Endothelial cell of umbilical vein (primary cell): Measurements from ENCODE around the gene KATNB1. TPM values are rescaled to one million over a fixed set of nuclear protein-coding genes. Genes with fewer than 3 reads are reported as not detected.

Source experiments
- BruUV-seq: library from RNA; stranded (reverse); fragments of 400-500 nt; replicated peaks from 2 replicates; lab custom pipeline; 2021; lab: Mats Ljungman, UMichigan
- CTCF ChIA-PET: fragments of 300-600, 350-600 bp; sonication (Branson Sonifier 250); formaldehyde crosslinking; loops from one replicate; lab custom pipeline; 2021; ENCODE audit warnings: antibody characterized with exemption, inconsistent platforms; lab: Charles Lee
- POLR2A ChIA-PET: fragments of 300-600, 350-600 bp; sonication (Branson Sonifier 250); formaldehyde crosslinking; loops from one replicate; lab custom pipeline; 2021; ENCODE audit warnings: antibody characterized with exemption, inconsistent platforms; lab: Charles Lee
- DNase-seq: peaks from one replicate; pipeline ENCODE4 v3.0.0-alpha.2; 2011; ENCODE audit warnings: low read depth, low spot score
- FAIRE-seq: peaks from 2 replicates; lab custom pipeline; 2011; peaks lifted over from hg19 to GRCh38; lab: Jason Lieb, UNC
- H2AFZ ChIP-seq: 2 replicates; pipeline ENCODE4 v1.6.0; 2012; ENCODE audit warnings: low read depth, low read length, control low read depth, inconsistent platforms
- H3K27ac ChIP-seq: 2 replicates; pipeline ENCODE4 v1.5.1; 2011; ENCODE audit warnings: low read depth, mild to moderate bottlenecking, control low read depth, low read length, moderate library complexity; ENCODE audit not compliant: insufficient read depth
- H3K27me3 ChIP-seq, 2 experiments: 2 replicates each; pipeline versions ENCODE4 v1.6.0 to v1.6.1; 2011; ENCODE audit warnings: low read length in 2 of 2, mixed read lengths in 1 of 2; ENCODE audit not compliant: control insufficient read depth in 2 of 2, insufficient read depth in 2 of 2
- H3K36me3 ChIP-seq, 2 experiments: 2 replicates in 1 of 2; 3 replicates in 1 of 2; pipeline ENCODE4 v1.5.1; 2011; ENCODE audit warnings: low read length in 2 of 2, mild to moderate bottlenecking in 1 of 2, moderate library complexity in 1 of 2; ENCODE audit not compliant: control insufficient read depth in 2 of 2, insufficient read depth in 2 of 2; ENCODE audit errors: extremely low read depth in 1 of 2
- H3K4me1 ChIP-seq: 3 replicates; pipeline ENCODE4 v1.5.1; 2011; ENCODE audit warnings: mild to moderate bottlenecking, low read length; ENCODE audit not compliant: control insufficient read depth, insufficient read depth; ENCODE audit errors: extremely low read depth
- H3K4me2 ChIP-seq: 2 replicates; pipeline ENCODE4 v1.6.1; 2011; ENCODE audit warnings: low read length, control low read depth, mixed read lengths; ENCODE audit not compliant: insufficient read depth
- H3K4me3 ChIP-seq, 3 experiments: fragments of 200-600 bp in 1 of 3; sonication (generic), shearing (Covaris generic) in 1 of 3; replicated peaks in 1 of 3; 2 replicates each; pipeline ENCODE4 v1.5.1; 2011 to 2016; ENCODE audit warnings: control low read depth in 3 of 3, low read length in 3 of 3, mild to moderate bottlenecking in 2 of 3, inconsistent platforms in 1 of 3, low read depth in 1 of 3, moderate library complexity in 1 of 3; ENCODE audit not compliant: insufficient read depth in 1 of 3
- H3K79me2 ChIP-seq: 2 replicates; pipeline ENCODE4 v1.6.0; 2012; ENCODE audit warnings: low read length, inconsistent platforms; ENCODE audit not compliant: control insufficient read depth, insufficient read depth
- H3K9ac ChIP-seq: replicated peaks from 2 replicates; pipeline ENCODE3; 2011; ENCODE audit warnings: low read length, control low read depth; ENCODE audit not compliant: insufficient read depth; ENCODE audit errors: extremely low read depth
- H3K9me1 ChIP-seq: replicated peaks from 3 replicates; pipeline ENCODE4 v1.6.0; 2011; ENCODE audit warnings: mild to moderate bottlenecking, low read length; ENCODE audit not compliant: control insufficient read depth, insufficient read depth; ENCODE audit errors: extremely low read depth
- H3K9me3 ChIP-seq: replicated peaks from 2 replicates; pipeline ENCODE4 v1.5.1; 2012; ENCODE audit warnings: low read length, inconsistent platforms; ENCODE audit not compliant: control insufficient read depth, insufficient read depth
- H4K20me1 ChIP-seq: replicated peaks from 2 replicates; pipeline ENCODE3; 2011; ENCODE audit warnings: mild to moderate bottlenecking, low read length; ENCODE audit not compliant: control insufficient read depth, insufficient read depth; ENCODE audit errors: extremely low read depth
- CTCF ChIP-seq, 2 donors: IDR thresholded peaks; 1 replicate in 1 of 2; 2 replicates in 1 of 2; pipeline ENCODE4 v1.5.1; 2011; ENCODE audit warnings: low read length in 2 of 2, mild to moderate bottlenecking in 2 of 2, moderate library complexity in 2 of 2, control low read depth in 1 of 2, inconsistent platforms in 1 of 2, low read depth in 1 of 2; ENCODE audit not compliant: insufficient read depth in 1 of 2; ENCODE audit errors: extremely low read depth in 1 of 2
- EZH2 ChIP-seq: IDR thresholded peaks from 2 replicates; pipeline ENCODE4 v1.6.1; 2012; ENCODE audit warnings: borderline replicate concordance, low read depth, mild to moderate bottlenecking, moderate library complexity, low read length, inconsistent platforms; ENCODE audit not compliant: severe bottlenecking
- FOS ChIP-seq: IDR thresholded peaks from 2 replicates; pipeline ENCODE4 v1.6.1; 2011; ENCODE audit warnings: mild to moderate bottlenecking, low read length, moderate library complexity, borderline replicate concordance; ENCODE audit not compliant: insufficient read depth
- GATA2 ChIP-seq: IDR thresholded peaks from 2 replicates; pipeline ENCODE4 v1.7.0; 2011; ENCODE audit warnings: low read depth, mild to moderate bottlenecking, moderate library complexity, mixed read lengths, low read length; ENCODE audit not compliant: insufficient read length, insufficient read depth
- JUN ChIP-seq: IDR thresholded peaks from 2 replicates; pipeline ENCODE4 v1.6.1; 2011; ENCODE audit warnings: borderline replicate concordance, low read depth; ENCODE audit not compliant: insufficient read length, insufficient read depth
- MAX ChIP-seq: IDR thresholded peaks from 2 replicates; pipeline ENCODE4 v1.6.1; 2011; ENCODE audit not compliant: insufficient read depth, insufficient read length
- MYC ChIP-seq: IDR thresholded peaks from one replicate; pipeline ENCODE4 v1.6.1; 2011; ENCODE audit warnings: mild to moderate bottlenecking, low read depth, low read length
- POLR2A ChIP-seq: IDR thresholded peaks from 2 replicates; pipeline ENCODE4 v1.6.1; 2012; ENCODE audit warnings: low read depth, mild to moderate bottlenecking, control low read depth, low read length
- POLR2AphosphoS5 ChIP-seq: IDR thresholded peaks from 2 replicates; pipeline ENCODE4 v1.6.1; 2012; ENCODE audit warnings: low read depth, mild to moderate bottlenecking, control low read depth, low read length, moderate library complexity; ENCODE audit not compliant: insufficient read depth
- dilution Hi-C: fragments of 300-500 bp; cut with MboI; formaldehyde crosslinking; loops from one replicate; pipeline ENCODE4 v1.15.0; 2019; ENCODE audit warnings: low sequenced_read_pairs; ENCODE audit not compliant: extremely low pct_ligation_motif_present
- intact Hi-C: fragments of 100-400 bp; cut with micrococcal nuclease; formaldehyde crosslinking; loops from one replicate; pipeline ENCODE4 v1.10.0; 2022
- polyA plus RNA-seq, 4 experiments: library from polyadenylated mRNA; depleted of rRNA in 3 of 4; stranded (reverse) in 3 of 4; unstranded in 1 of 4; fragments of >200 nt; gene quantifications; 2 replicates each; pipeline versions ENCODE4 v1.2.1 to v1.2.3, GENCODE V29; 2011 to 2012; ENCODE audit warnings: missing spikeins in 1 of 4
- total RNA-seq: library from RNA; stranded (reverse); gene quantifications from 2 replicates; pipeline ENCODE4 v1.2.3, GENCODE V29; 2021

Gene KATNB1
- total and polyA plus RNA-seq, 2 donors (not counting 3 experiments of a cell fraction or from before 2014, with no cell fraction given) = 25.9 to 35.9 TPM

DNA sequence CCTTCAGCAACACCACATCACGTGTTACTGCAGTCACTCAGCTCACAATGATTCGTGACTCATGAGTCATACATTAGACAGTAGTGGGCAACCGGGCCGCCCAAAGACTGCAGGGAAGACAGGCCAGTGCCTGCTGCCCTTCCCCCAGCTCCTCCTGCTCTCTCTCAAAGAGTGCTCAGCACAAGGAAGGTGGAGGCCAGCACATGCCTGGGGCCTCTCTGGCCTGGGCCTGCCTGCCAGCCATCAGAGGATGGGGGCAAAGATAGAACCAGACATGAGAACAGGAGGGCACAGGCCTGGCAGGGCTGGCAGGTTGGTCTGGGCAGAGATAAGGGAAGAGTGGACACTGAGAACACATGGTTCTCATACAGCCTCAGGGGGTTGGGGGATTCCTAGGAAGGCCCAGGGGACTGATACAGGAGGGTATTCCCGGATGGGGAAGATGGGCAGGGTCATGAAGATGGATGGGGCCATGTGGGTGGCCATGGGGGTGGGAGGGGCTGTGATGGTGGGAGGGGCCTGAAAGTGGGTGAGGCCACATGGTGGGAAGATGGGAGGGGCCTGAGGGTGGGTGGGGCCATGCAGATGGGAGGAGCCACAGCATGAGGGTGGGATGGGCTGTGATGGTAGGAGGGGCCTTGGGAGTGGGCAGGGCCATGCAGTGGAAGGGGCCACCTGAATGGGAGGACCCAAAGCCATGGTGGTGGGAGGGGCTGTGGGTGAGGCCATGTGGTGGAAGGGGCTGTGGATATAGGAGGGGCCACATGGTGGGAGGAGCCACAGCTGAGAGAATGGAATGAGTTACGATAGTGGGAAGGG, 29.0 kb downstream of the KATNB1 start:
- POLR2A ChIA-PET = interaction anchor here (0.6 to 0.9 kb wide), 2 partner anchors 204 to 365 kb away, joined by 3 to 9 read pairs; partner anchors contain the start of gene CFAP20

More for the DNA sequence above, 29.0 kb downstream of the KATNB1 start:
- no TSS peak for BruUV-seq
- peak; percentile 71 for DNase-seq
- Histone ChIP-seq H3K9me3 (no peaks in the 10 kb centered on the region), H3K27me3 (no peaks in the 10 kb centered on the region), H2AFZ (peak overlapping the region; percentile 2), H3K79me2 (no peaks in the 10 kb centered on the region), H3K4me3 (no peak overlapping the region), H3K9me1 (no peaks in the 10 kb centered on the region), H3K27ac (peak overlapping the region; percentile 56), H3K9ac (no peak overlapping the region), H3K4me1 (peaks cover 4% of the 10 kb centered on the region), H4K20me1 (no peaks in the 10 kb centered on the region), H3K4me2 (no peak overlapping the region), H3K36me3 (peaks cover 0 to 28% of the 10 kb centered on the region in 2 experiments)
- CTCF ChIA-PET = interaction anchor here (0.5 to 1.4 kb wide), 8 partner anchors 9 to 188 kb away, joined by 3 to 7 read pairs (median 4); no protein-coding TSS in a partner anchor
- FAIRE-seq = peak; percentile 94
- TF ChIP-seq POLR2AphosphoS5 = no peak
- peak; percentile 55 for TF ChIP-seq MYC
- TF ChIP-seq JUN = peak; percentile 76
- no peak for TF ChIP-seq CTCF (IDR thresholded peaks at IDR 0.05; ENCODE audit: extremely low read depth in 1 of 2, insufficient read depth in 1 of 2, low read depth in 1 of 2, low read length in 2 of 2)
- TF ChIP-seq MAX = peak; percentile 86
- TF ChIP-seq GATA2 = no peak
- TF ChIP-seq EZH2 = no peak
- no peak for TF ChIP-seq POLR2A
- peak; percentile 65 for TF ChIP-seq FOS
- dilution Hi-C loops = no loop called here
- intact Hi-C loops = loop anchor here (1.0 kb wide), 1 partner anchor 36 kb away; no protein-coding TSS in a partner anchor
